DMS114 treated with DMSO at 0.1 percent for 48 hours (cell line): ENCODE data around the gene ASB13.

Source experiments
- DNase-seq: peaks from one replicate; lab custom pipeline; 2025; ENCODE audit not compliant: unreplicated experiment; lab: John Stamatoyannopoulos, UW

ASB13 gene

GRCh38 chr10:5591336-5591824 lies 75.0 kb downstream of the ASB13 start:
- no peak for DNase-seq

GRCh38 chr10:5590816-5591215 lies 75.6 kb downstream of the ASB13 start:
- no peak for DNase-seq

GRCh38 chr10:5589661-5590511 lies 76.5 kb downstream of the ASB13 start:
- no peak for DNase-seq

GRCh38 chr10:5589011-5589660 lies 77.3 kb downstream of the ASB13 start:
- DNase-seq, result no peak
